ENCODE data around the gene MSI2.
A peak's percentile ranks its signal among the peaks of the same experiment; 100 is the strongest.

Gene MSI2

GRCh38 chr17:57444682-57445450, 188.5 kb downstream of the MSI2 start:
- no peak for DNase-seq

GRCh38 chr17:57445772-57446472, 189.6 kb downstream of the MSI2 start:
- no peak for DNase-seq

- DNase-seq = no peak
Measured at GRCh38 chr17:57447357-57447989, 191.2 kb downstream of the MSI2 start.

GRCh38 chr17:57447990-57448758, 191.9 kb downstream of the MSI2 start:
- peak; percentile 33 for DNase-seq

GRCh38 chr17:57448759-57449283, 192.5 kb downstream of the MSI2 start:
- no peak for DNase-seq

- DNase-seq = no peak
Measured at GRCh38 chr17:57451191-57451590, 194.9 kb downstream of the MSI2 start.

- DNase-seq = no peak
Measured at GRCh38 chr17:57451643-57452042, 195.3 kb downstream of the MSI2 start.

GRCh38 chr17:57453841-57454425, 197.6 kb downstream of the MSI2 start:
- no peak for DNase-seq

GRCh38 chr17:57454729-57455062, 198.4 kb downstream of the MSI2 start:
- DNase-seq = no peak

- no peak for DNase-seq
Measured at GRCh38 chr17:57455063-57455914, 199.0 kb downstream of the MSI2 start.

GRCh38 chr17:57456622-57457021, 200.3 kb downstream of the MSI2 start:
- no peak for DNase-seq

GRCh38 chr17:57457188-57457587, 200.9 kb downstream of the MSI2 start:
- no peak for DNase-seq

GRCh38 chr17:57458718-57459285, 202.5 kb downstream of the MSI2 start:
- no peak for DNase-seq

- DNase-seq = no peak
Measured at GRCh38 chr17:57459286-57459915, 203.1 kb downstream of the MSI2 start.

GRCh38 chr17:57461082-57461481, 204.8 kb downstream of the MSI2 start:
- no peak for DNase-seq

- no peak for DNase-seq
Measured at GRCh38 chr17:57462007-57462579, 205.8 kb downstream of the MSI2 start.

- DNase-seq = no peak
Measured at GRCh38 chr17:57463103-57463885, 207.0 kb downstream of the MSI2 start.

GRCh38 chr17:57464191-57464864, 208.0 kb downstream of the MSI2 start:
- DNase-seq = no peak

- DNase-seq = no peak
Measured at GRCh38 chr17:57465610-57466009, 209.3 kb downstream of the MSI2 start.
